HEK293T (cell line): Measurements from ENCODE around the gene DAO.

Experiments
- BHLHE40 ChIP-seq: fragments of 450-650 bp; IDR thresholded peaks from 2 replicates; pipeline ENCODE4 v1.6.1; 2016; ENCODE audit warnings: mild to moderate bottlenecking, moderate library complexity, borderline replicate concordance
- CTBP1 ChIP-seq: fragments of 450-650 bp; IDR thresholded peaks from 2 replicates; pipeline ENCODE4 v1.6.1; 2016; ENCODE audit warnings: borderline replicate concordance
- ELF4 ChIP-seq: fragments of 450-650 bp; IDR thresholded peaks from 2 replicates; pipeline ENCODE4 v1.6.1; 2017; ENCODE audit warnings: antibody characterized with exemption
- FOXA1 ChIP-seq: fragments of 450-650 bp; IDR thresholded peaks from 2 replicates; pipeline ENCODE4 v1.6.1; 2016; ENCODE audit warnings: mild to moderate bottlenecking
- FOXK2 ChIP-seq: fragments of 450-650 bp; IDR thresholded peaks from 2 replicates; pipeline ENCODE4 v1.6.1; 2016; ENCODE audit warnings: mild to moderate bottlenecking
- FOXM1 ChIP-seq: fragments of 450-650 bp; IDR thresholded peaks from 2 replicates; pipeline ENCODE4 v1.6.1; 2017; ENCODE audit warnings: mild to moderate bottlenecking, borderline replicate concordance
- HDGF ChIP-seq: fragments of 450-650 bp; IDR thresholded peaks from 2 replicates; pipeline ENCODE4 v1.6.1; 2017; ENCODE audit warnings: antibody characterized with exemption, borderline replicate concordance
- L3MBTL2 ChIP-seq: fragments of 450-650 bp; conservative IDR thresholded peaks from 2 replicates; pipeline ENCODE4 v1.6.1; 2016; ENCODE audit warnings: mild to moderate bottlenecking
- PKNOX1 ChIP-seq: fragments of 450-650 bp; IDR thresholded peaks from 2 replicates; pipeline ENCODE4 v1.6.1; 2016
- SP1 ChIP-seq: fragments of 450-650 bp; IDR thresholded peaks from 2 replicates; pipeline ENCODE4 v1.6.1; 2017
- SUZ12 ChIP-seq: fragments of 450-650 bp; IDR thresholded peaks from 2 replicates; pipeline ENCODE4 v1.6.1; 2016; ENCODE audit warnings: mild to moderate bottlenecking
- TARDBP ChIP-seq: fragments of 450-650 bp; IDR thresholded peaks from 2 replicates; pipeline ENCODE4 v1.6.1; 2016
- ZNF384 ChIP-seq: fragments of 450-650 bp; IDR thresholded peaks from 2 replicates; pipeline ENCODE4 v1.6.1; 2016

- TF ChIP-seq TARDBP (no peak), BHLHE40 (no peak), HDGF (no peak), ZNF384 (no peak), ELF4 (no peak), L3MBTL2 (no peak), FOXM1 (no peak), FOXK2 (no peak), SUZ12 (no peak), SP1 (no peak), PKNOX1 (no peak), CTBP1 (no peak), FOXA1 (no peak)
These were observed 68.5 kb downstream of the DAO start for GRCh38 chr12:108948367-108948766.
